ENCODE results near the gene CEP95. TPM values are rescaled to one million over a fixed set of nuclear protein-coding genes. Genes with fewer than 3 reads are reported as not detected.

The CEP95 gene
- 10.3 and 17.9 TPM in 2 replicates for total RNA-seq

GRCh38 chr17:64506576-64507412 lies at the start of gene CEP95:
Gene CEP95, plus strand, starts transcription at chr17:64506977. Its CDS starts 121 bp downstream, at chr17:64507098.

DNA sequence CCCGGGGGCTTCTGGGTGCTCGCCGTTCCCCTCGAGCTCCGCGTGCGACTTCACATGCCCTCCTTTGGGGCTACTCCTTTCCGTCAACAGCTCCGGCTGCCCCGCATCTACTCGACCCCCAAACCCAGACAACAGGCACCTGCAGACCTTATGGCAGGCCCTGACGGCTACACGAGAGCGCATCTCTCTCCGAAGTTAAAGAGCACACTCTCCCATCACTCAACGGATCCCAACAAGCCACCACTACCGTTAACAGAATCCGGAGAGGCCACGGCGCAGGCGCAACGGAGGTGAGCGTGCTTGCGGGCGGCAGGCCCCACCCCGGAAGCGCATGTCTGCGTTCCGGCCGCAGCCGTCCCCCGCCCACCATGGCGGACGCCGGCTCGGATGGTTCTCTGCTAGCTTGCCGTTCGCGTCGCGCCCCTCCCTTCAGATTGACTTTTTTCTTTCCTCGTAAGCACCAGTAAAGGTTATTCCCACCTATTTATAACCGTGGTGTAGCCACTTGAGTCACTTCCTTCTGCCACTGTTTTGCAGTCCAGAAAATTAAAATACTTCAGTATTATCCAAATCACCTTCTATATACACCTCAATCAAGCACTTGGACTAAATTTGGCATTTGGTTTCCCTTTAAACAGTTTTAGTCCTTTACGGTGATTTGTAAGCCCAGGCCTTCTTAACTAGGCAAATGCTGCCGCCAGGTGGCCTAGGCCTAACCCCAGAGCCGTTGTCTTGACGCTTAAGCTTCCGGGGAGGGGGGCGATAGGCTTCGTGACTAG lies 9.8 kb upstream of the CEP95 start, which contains the start of gene POLG2:
POLG2 (minus strand) TSS at position 269 of the 779 bp plus-strand sequence; CDS start at position 183, 86 bp downstream.

DNA sequence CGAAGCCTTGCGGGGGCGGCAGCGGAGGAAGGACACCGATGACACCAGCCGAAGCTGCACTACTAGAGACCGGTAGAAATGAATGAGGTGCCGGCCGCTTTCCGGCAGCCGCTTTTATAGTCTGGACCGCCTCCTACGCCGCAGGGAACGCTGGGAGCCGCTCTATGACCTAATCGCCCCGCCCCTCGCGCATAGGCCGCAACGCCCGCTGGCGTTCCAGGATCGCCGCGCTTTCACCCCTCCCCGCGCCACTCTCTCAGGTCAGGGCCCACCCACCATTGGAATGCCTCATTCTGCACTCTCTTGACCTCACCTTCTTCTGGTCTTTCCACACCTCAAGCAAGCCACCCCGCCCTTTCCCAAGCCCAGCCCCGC lies 589 bp upstream of the CEP95 start, which contains the start of gene DDX5:
DDX5 (minus strand) TSS at position 89 of the 375 bp plus-strand sequence. CDS start 170 bp downstream, outside the sequence.

Other genes with a start within 250 kb of the CEP95 start
- 32.1 and 36.6 TPM in 2 replicates for gene TEX2, start 243.7 kb upstream of the CEP95 start, total RNA-seq
- gene PECAM1, start 116.1 kb upstream of the CEP95 start, total RNA-seq, result 16.8 and 20.2 TPM in 2 replicates
- 21.8 and 38.8 TPM in 2 replicates for gene MILR1, start 57.9 kb upstream of the CEP95 start, total RNA-seq
- gene POLG2, start 9.9 kb upstream of the CEP95 start, total RNA-seq, result 6.2 and 7.5 TPM in 2 replicates
- gene DDX5, start 688 bp upstream of the CEP95 start, total RNA-seq, result 555 and 670 TPM in 2 replicates
- gene SMURF2, start 155.3 kb downstream of the CEP95 start, total RNA-seq, result 14.0 and 16.3 TPM in 2 replicates